ENCODE data around the gene CDK17. TPM values are rescaled to one million over a fixed set of nuclear protein-coding genes. Genes with fewer than 3 reads are reported as not detected.

CDK17 gene
- total and polyA plus RNA-seq, 2 of the 8 experiments (the other 6 are each of a cell fraction or from before 2014, with no cell fraction given): 5.8 to 20.0 TPM

GRCh38 chr12:96336489-96336888 lies 63.8 kb downstream of the CDK17 start:
- Histone ChIP-seq H3K4me3 (ENCODE audit: extremely low read depth in 1 of 4, insufficient read depth in 2 of 4, low read depth in 3 of 4, low read length in 4 of 4) (no peak overlapping the region), H4K91ac (replicated peaks; ENCODE audit: insufficient read length, low read length) (no peak overlapping the region), H3K27ac (ENCODE audit: low read depth, low read length) (no peak overlapping the region), H4K8ac (ENCODE audit: extremely low read depth, insufficient read depth, low read length) (no peak overlapping the region), H4K20me1 (replicated peaks in 1 of 2; ENCODE audit: control insufficient read depth in 1 of 2, insufficient read depth in 2 of 2, low read length in 2 of 2) (no peaks in the 10 kb centered on the region), H3K4me2 (ENCODE audit: insufficient read depth in 1 of 2, low read depth in 2 of 2, low read length in 2 of 2) (no peak overlapping the region), H3K4ac (replicated peaks; ENCODE audit: insufficient read length, low read depth, low read length) (no peak overlapping the region), H3K9ac (replicated peaks in 1 of 4; ENCODE audit: extremely low read depth in 1 of 4, low read depth in 3 of 4, low read length in 3 of 4) (no peak overlapping the region), H3K79me2 (ENCODE audit: control insufficient read depth in 1 of 2, insufficient read depth in 2 of 2, low read length in 2 of 2) (peaks cover 0 to 14% of the 10 kb centered on the region in 2 experiments; a peak in 2 of 4 replicates), H4K5ac (ENCODE audit: insufficient read length, low read depth, low read length) (no peak overlapping the region), H3K23ac (ENCODE audit: insufficient read length) (no peak overlapping the region), H2BK15ac (ENCODE audit: low read length) (no peak overlapping the region), H2BK20ac (ENCODE audit: low read length) (no peak overlapping the region), H2BK120ac (replicated peaks; ENCODE audit: low read depth, low read length) (no peak overlapping the region), H3K36me3 (ENCODE audit: control insufficient read depth in 2 of 4, insufficient read depth in 4 of 4, low read length in 3 of 4) (peaks cover 0 to 2% (median 0%) of the 10 kb centered on the region in 4 experiments; a peak in 2 of 8 replicates), H3K4me1 (replicated peaks in 1 of 4; ENCODE audit: control insufficient read depth in 3 of 4, insufficient read depth in 4 of 4, low read length in 3 of 4) (no peaks in the 10 kb centered on the region), H2AK5ac (ENCODE audit: low read depth, low read length) (no peak overlapping the region), H2BK12ac (ENCODE audit: low read depth, low read length) (no peak overlapping the region), H3K79me1 (ENCODE audit: low read depth, low read length) (no peaks in the 10 kb centered on the region), H3K18ac (ENCODE audit: extremely low read depth, low read length) (no peak overlapping the region), H3K23me2 (ENCODE audit: low read depth, low read length) (no peaks in the 10 kb centered on the region; the same call in 1 of the 2 replicates), H3K56ac (replicated peaks; ENCODE audit: insufficient read length, low read depth, low read length) (no peak overlapping the region), H3K27me3 (replicated peaks in 1 of 4; ENCODE audit: control insufficient read depth in 3 of 4, extremely low read depth in 1 of 4, insufficient read depth in 3 of 4, low read length in 3 of 4) (no peaks in the 10 kb centered on the region), H3K9me3 (ENCODE audit: insufficient read depth in 2 of 2, low read depth in 1 of 2, low read length in 1 of 2) (peaks cover 3 to 7% of the 10 kb centered on the region in 2 experiments; a peak in 1 of 4 replicates), H3K14ac (ENCODE audit: insufficient read length) (no peak overlapping the region), H2BK5ac (ENCODE audit: low read depth, low read length) (no peak overlapping the region), H2AFZ (ENCODE audit: low read length) (no peak overlapping the region)
- WGBS, 2 experiments (ENCODE audit: extremely low coverage in 1 of 2, insufficient coverage in 1 of 2, insufficient read length in 1 of 2, insufficient replicate concordance in 2 of 2, low coverage in 1 of 2, low lambda C conversion rate in 2 of 2, missing lambda C conversion rate in 1 of 2): 95% methylated on average over 4 of the region's 4 CpGs; no CpG with 5 or more reads in 1 of the 2 experiments
- FAIRE-seq (no peak), DNase-seq (ENCODE audit: low read depth in 1 of 2, low spot score in 2 of 2) (no peak)
- ChIA-PET POLR2A (ENCODE audit: partially characterized antibody) (no interaction called here), CTCF (ENCODE audit: partially characterized antibody) (interaction anchor here (0.7 to 1.2 kb wide), 3 partner anchors 9 to 67 kb away, joined by 3 read pairs; no protein-coding TSS in a partner anchor)
- TF ChIP-seq SIX5 (IDR thresholded peaks at IDR 0.05; ENCODE audit: low read depth, low read length) (no peak), YY1 (IDR thresholded peaks at IDR 0.05; ENCODE audit: low read depth, low read length) (no peak), CBX8 (IDR thresholded peaks at IDR 0.05; ENCODE audit: borderline replicate concordance, low read depth, low read length) (no peak), CHD1 (IDR thresholded peaks at IDR 0.05; ENCODE audit: low read depth, low read length) (no peak)
